ENCODE measurements around the gene PTPN18. TPM values are rescaled to one million over a fixed set of nuclear protein-coding genes. Genes with fewer than 3 reads are reported as not detected.

PTPN18 gene, protein sequence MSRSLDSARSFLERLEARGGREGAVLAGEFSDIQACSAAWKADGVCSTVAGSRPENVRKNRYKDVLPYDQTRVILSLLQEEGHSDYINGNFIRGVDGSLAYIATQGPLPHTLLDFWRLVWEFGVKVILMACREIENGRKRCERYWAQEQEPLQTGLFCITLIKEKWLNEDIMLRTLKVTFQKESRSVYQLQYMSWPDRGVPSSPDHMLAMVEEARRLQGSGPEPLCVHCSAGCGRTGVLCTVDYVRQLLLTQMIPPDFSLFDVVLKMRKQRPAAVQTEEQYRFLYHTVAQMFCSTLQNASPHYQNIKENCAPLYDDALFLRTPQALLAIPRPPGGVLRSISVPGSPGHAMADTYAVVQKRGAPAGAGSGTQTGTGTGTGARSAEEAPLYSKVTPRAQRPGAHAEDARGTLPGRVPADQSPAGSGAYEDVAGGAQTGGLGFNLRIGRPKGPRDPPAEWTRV
- total RNA-seq (2022) (46.5 and 51.0 TPM in 2 replicates), Bru-seq, nascent RNA (percentile 72 among the genes with signal in this experiment), BruChase-seq, experiment 1, labeled RNA remaining after a 2-hour chase (percentile 79 among the genes with signal in this experiment), BruChase-seq, experiment 2, labeled RNA remaining after a 6-hour chase (percentile 80 among the genes with signal in this experiment)
- long read RNA-seq, transcript PTPN18-211 (3 exons, 1,394 nt) = minor isoform, 9 of 38 reads
- long read RNA-seq, transcript PTPN18-207 (2 exons, 1,717 nt) = major isoform, 15 of 38 reads
- long read RNA-seq, partial matches to known transcripts = 8 of 38 reads
- long read RNA-seq, other reads (novel, unspliced or antisense) = 2 of 38 reads

DNA sequence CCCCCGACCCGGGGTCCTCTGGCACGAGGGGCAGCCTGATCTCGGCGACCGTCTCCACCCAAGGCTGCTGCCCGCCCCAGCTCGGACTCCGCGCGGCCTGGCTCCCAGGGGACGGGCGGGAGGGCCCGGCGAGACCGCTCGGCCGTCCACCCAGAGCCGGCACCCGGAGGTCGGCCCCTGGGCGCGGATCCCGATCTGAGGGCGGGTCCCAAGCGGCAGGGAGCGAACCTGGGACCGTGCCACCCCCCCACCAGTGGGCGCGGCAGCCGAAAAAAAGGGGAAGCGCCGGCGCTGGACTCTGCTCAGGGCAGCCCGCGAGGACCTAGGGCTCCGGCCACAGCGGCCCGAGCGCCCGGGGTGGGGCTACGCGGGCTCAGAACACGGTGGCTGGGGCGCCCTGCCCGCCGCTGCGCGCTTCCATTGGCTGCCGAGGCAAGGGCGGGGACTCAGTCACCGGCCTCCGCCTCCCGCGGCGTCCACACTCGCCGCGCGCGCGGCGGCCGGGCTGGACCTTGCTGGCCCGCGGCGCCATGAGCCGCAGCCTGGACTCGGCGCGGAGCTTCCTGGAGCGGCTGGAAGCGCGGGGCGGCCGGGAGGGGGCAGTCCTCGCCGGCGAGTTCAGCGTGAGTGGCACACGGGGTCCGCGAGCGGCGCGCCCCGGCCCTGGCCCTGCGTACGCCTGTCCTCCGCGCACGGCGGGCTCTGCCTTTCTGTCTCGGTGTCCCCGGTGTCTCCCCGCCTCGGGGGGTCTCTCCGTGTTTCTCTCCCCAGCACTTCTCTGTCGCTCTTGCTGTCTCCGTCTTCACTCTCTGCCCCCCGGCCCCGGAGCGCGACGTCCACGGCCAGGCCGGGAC, at the start of gene PTPN18:
PTPN18 (plus strand) TSS at position 479 of the 854 bp plus-strand sequence; CDS start at position 531, 52 bp downstream.
- Mint-ChIP-seq H3K36me3 (ENCODE audit: insufficient read depth, unreplicated experiment) (peaks cover 7% of the 10 kb centered on the region), H3K4me3 (ENCODE audit: unreplicated experiment) (peak within 1 kb of the TSS; percentile 90), H3K27ac (ENCODE audit: unreplicated experiment) (peak within 1 kb of the TSS; percentile 86), H3K27me3 (ENCODE audit: insufficient read depth, unreplicated experiment) (no peaks in the 10 kb centered on the region), H3K4me1 (ENCODE audit: low read depth, unreplicated experiment) (peaks cover 10% of the 10 kb centered on the region), H3K9me3 (ENCODE audit: unreplicated experiment) (no peaks in the 10 kb centered on the region)
- BruUV-seq (replicated peaks) = no TSS peak
- intact Hi-C loops (cut with micrococcal nuclease; ENCODE audit: unreplicated experiment) = loop anchor here (1.0 to 5.0 kb wide), 4 partner anchors 14 to 71 kb away; partner anchors contain the start of gene IMP4
- ChIA-PET POLR2A (interaction anchor here (1.0 to 1.8 kb wide), 2 partner anchors 13 to 17 kb away, joined by 3 to 19 read pairs; partner anchors contain the start of gene IMP4), CTCF (interaction anchor here (0.5 to 1.8 kb wide), 6 partner anchors 13 to 115 kb away, joined by 3 to 17 read pairs (median 4); partner anchors contain the start of gene IMP4)
- Histone ChIP-seq H3K9me3 (no peaks in the 10 kb centered on the region), H3K4me3 (ENCODE audit: low read depth, low read length) (peak within 1 kb of the TSS; percentile 75), H3K4me1 (peaks cover 5% of the 10 kb centered on the region; the same call in 1 of the 2 replicates), H3K36me3 (ENCODE audit: control insufficient read depth, insufficient read depth, low read length) (no peaks in the 10 kb centered on the region), H3K27me3 (replicated peaks; ENCODE audit: control insufficient read depth, insufficient read depth, low read length) (no peaks in the 10 kb centered on the region)
- TF ChIP-seq, protein P1, sequence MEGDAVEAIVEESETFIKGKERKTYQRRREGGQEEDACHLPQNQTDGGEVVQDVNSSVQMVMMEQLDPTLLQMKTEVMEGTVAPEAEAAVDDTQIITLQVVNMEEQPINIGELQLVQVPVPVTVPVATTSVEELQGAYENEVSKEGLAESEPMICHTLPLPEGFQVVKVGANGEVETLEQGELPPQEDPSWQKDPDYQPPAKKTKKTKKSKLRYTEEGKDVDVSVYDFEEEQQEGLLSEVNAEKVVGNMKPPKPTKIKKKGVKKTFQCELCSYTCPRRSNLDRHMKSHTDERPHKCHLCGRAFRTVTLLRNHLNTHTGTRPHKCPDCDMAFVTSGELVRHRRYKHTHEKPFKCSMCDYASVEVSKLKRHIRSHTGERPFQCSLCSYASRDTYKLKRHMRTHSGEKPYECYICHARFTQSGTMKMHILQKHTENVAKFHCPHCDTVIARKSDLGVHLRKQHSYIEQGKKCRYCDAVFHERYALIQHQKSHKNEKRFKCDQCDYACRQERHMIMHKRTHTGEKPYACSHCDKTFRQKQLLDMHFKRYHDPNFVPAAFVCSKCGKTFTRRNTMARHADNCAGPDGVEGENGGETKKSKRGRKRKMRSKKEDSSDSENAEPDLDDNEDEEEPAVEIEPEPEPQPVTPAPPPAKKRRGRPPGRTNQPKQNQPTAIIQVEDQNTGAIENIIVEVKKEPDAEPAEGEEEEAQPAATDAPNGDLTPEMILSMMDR (IDR thresholded peaks at IDR 0.05; ENCODE audit: insufficient read depth in 1 of 2, low read depth in 1 of 2, low read length in 1 of 2, severe bottlenecking in 1 of 2, unreplicated experiment in 1 of 2) = peak; percentile 47 to 53
- peak; percentile 90 to 94 for DNase-seq

DNA sequence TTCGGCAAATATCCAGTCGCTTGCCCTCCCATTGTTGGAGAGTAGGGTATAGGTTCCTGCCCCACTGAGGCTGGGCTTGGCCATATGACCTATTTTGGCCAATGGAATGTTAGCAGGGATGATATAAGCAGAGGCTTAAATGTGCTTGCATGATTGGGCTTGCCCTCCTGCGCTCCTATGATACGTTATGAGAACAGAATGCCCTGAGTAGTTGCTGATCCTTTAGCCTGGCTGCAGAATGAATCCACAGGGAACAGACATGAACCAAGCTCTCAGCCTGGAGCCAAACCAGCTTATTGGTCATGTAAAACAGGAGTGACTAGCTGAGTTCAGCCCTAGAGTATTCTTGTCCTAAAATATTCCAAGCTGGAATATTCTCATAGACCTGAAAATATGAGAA, 48.0 kb upstream of the PTPN18 start:
- Histone ChIP-seq H3K27me3 (replicated peaks; ENCODE audit: control insufficient read depth, insufficient read depth, low read length) (no peaks in the 10 kb centered on the region; the same call in 1 of the 2 replicates), H3K9me3 (no peaks in the 10 kb centered on the region), H3K4me1 (no peaks in the 10 kb centered on the region), H3K4me3 (ENCODE audit: low read depth, low read length) (no peak overlapping the region), H3K36me3 (ENCODE audit: control insufficient read depth, insufficient read depth, low read length) (no peaks in the 10 kb centered on the region)
- Mint-ChIP-seq H3K36me3 (ENCODE audit: insufficient read depth, unreplicated experiment) (no peaks in the 10 kb centered on the region), H3K4me1 (ENCODE audit: low read depth, unreplicated experiment) (no peaks in the 10 kb centered on the region), H3K27ac (ENCODE audit: unreplicated experiment) (no peak overlapping the region), H3K4me3 (ENCODE audit: unreplicated experiment) (no peak overlapping the region), H3K27me3 (ENCODE audit: insufficient read depth, unreplicated experiment) (peaks cover 19% of the 10 kb centered on the region), H3K9me3 (ENCODE audit: unreplicated experiment) (no peaks in the 10 kb centered on the region)
- no peak for DNase-seq
- intact Hi-C loops (cut with micrococcal nuclease; ENCODE audit: unreplicated experiment) = no loop called here
- POLR2A ChIA-PET = no interaction called here
- CTCF ChIA-PET = no interaction called here
- no TSS peak for BruUV-seq (replicated peaks)
- TF ChIP-seq, protein P1 (IDR thresholded peaks at IDR 0.05; ENCODE audit: insufficient read depth in 1 of 2, low read depth in 1 of 2, low read length in 1 of 2, severe bottlenecking in 1 of 2, unreplicated experiment in 1 of 2) = no peak

Measured in Caco-2 (cell line).